ENCODE results near the gene SATB2. TPM values are rescaled to one million over a fixed set of nuclear protein-coding genes. Genes with fewer than 3 reads are reported as not detected.

SATB2 gene
- total RNA-seq, 2 experiments from 2014 or later, result 0.06 to 0.11 TPM

GRCh38 chr2:199455210-199455544, 2.6 kb downstream of the SATB2 start:
- Mint-ChIP-seq H3K36me3 (no peaks in the 10 kb centered on the region), H3K4me3 (no peak overlapping the region), H3K27ac (no peak overlapping the region), H3K27me3 (peaks cover 64% of the 10 kb centered on the region), H3K4me1 (peaks cover 18% of the 10 kb centered on the region), H3K9me3 (no peaks in the 10 kb centered on the region)
- POLR2A ChIA-PET, result no interaction called here
- DNase-seq (no peak), ATAC-seq (ENCODE audit: low read depth) (no peak)

- Mint-ChIP-seq H3K9me3 (no peaks in the 10 kb centered on the region), H3K36me3 (no peaks in the 10 kb centered on the region), H3K27me3 (peaks cover 62% of the 10 kb centered on the region), H3K4me3 (no peak overlapping the region), H3K4me1 (peaks cover 9% of the 10 kb centered on the region), H3K27ac (no peak overlapping the region)
- DNase-seq, result no peak
- ATAC-seq (ENCODE audit: low read depth), result no peak
- POLR2A ChIA-PET, result no interaction called here
Measured at GRCh38 chr2:199452991-199453379, 4.8 kb downstream of the SATB2 start.

GRCh38 chr2:199452260-199452990, 5.3 kb downstream of the SATB2 start:
- ATAC-seq (ENCODE audit: low read depth) (no peak), DNase-seq (no peak)
- Mint-ChIP-seq H3K4me3 (no peak overlapping the region), H3K27ac (no peak overlapping the region), H3K27me3 (peaks cover 57% of the 10 kb centered on the region), H3K9me3 (no peaks in the 10 kb centered on the region), H3K4me1 (peaks cover 8% of the 10 kb centered on the region), H3K36me3 (no peaks in the 10 kb centered on the region)
- POLR2A ChIA-PET, result no interaction called here

GRCh38 chr2:199449956-199450355, 7.8 kb downstream of the SATB2 start:
- POLR2A ChIA-PET, result no interaction called here
- ATAC-seq (ENCODE audit: low read depth) (no peak), DNase-seq (no peak)
- Mint-ChIP-seq H3K27me3 (peaks cover 44% of the 10 kb centered on the region), H3K9me3 (no peaks in the 10 kb centered on the region), H3K36me3 (no peaks in the 10 kb centered on the region), H3K4me3 (no peak overlapping the region), H3K4me1 (no peaks in the 10 kb centered on the region), H3K27ac (no peak overlapping the region)

GRCh38 chr2:199449455-199449854, 8.3 kb downstream of the SATB2 start:
- POLR2A ChIA-PET, result no interaction called here
- Mint-ChIP-seq H3K27ac (no peak overlapping the region), H3K27me3 (peaks cover 40% of the 10 kb centered on the region), H3K4me3 (no peak overlapping the region), H3K36me3 (no peaks in the 10 kb centered on the region), H3K9me3 (no peaks in the 10 kb centered on the region), H3K4me1 (no peaks in the 10 kb centered on the region)
- no peak for DNase-seq
- ATAC-seq (ENCODE audit: low read depth), result no peak

- no peak overlapping the region for H3K27ac Mint-ChIP-seq
- ATAC-seq (ENCODE audit: low read depth) (no peak), DNase-seq (no peak)
- no peak overlapping the region for H3K4me3 Mint-ChIP-seq
- no peaks in the 10 kb centered on the region for H3K36me3 Mint-ChIP-seq
- H3K27me3 Mint-ChIP-seq, result peaks cover 32% of the 10 kb centered on the region
- H3K9me3 Mint-ChIP-seq, result no peaks in the 10 kb centered on the region
- H3K4me1 Mint-ChIP-seq, result no peaks in the 10 kb centered on the region
- POLR2A ChIA-PET, result no interaction called here
Measured at GRCh38 chr2:199446996-199447576, 10.7 kb downstream of the SATB2 start.

- no peaks in the 10 kb centered on the region for H3K36me3 Mint-ChIP-seq
- no peak for DNase-seq
- ATAC-seq (ENCODE audit: low read depth), result no peak
- peaks cover 18% of the 10 kb centered on the region for H3K27me3 Mint-ChIP-seq
- POLR2A ChIA-PET, result no interaction called here
- no peaks in the 10 kb centered on the region for H3K9me3 Mint-ChIP-seq
- H3K27ac Mint-ChIP-seq, result no peak overlapping the region
- H3K4me1 Mint-ChIP-seq, result no peaks in the 10 kb centered on the region
- H3K4me3 Mint-ChIP-seq, result no peak overlapping the region
Measured at GRCh38 chr2:199444749-199445148, 13.0 kb downstream of the SATB2 start.

GRCh38 chr2:199443589-199444130, 14.1 kb downstream of the SATB2 start:
- no peak overlapping the region for H3K4me3 Mint-ChIP-seq
- POLR2A ChIA-PET, result no interaction called here
- ATAC-seq (ENCODE audit: low read depth) (no peak), DNase-seq (no peak)
- no peaks in the 10 kb centered on the region for H3K36me3 Mint-ChIP-seq
- H3K4me1 Mint-ChIP-seq, result no peaks in the 10 kb centered on the region
- no peak overlapping the region for H3K27ac Mint-ChIP-seq
- no peaks in the 10 kb centered on the region for H3K9me3 Mint-ChIP-seq
- peaks cover 19% of the 10 kb centered on the region for H3K27me3 Mint-ChIP-seq

- no peaks in the 10 kb centered on the region for H3K9me3 Mint-ChIP-seq
- no peak overlapping the region for H3K4me3 Mint-ChIP-seq
- no peaks in the 10 kb centered on the region for H3K36me3 Mint-ChIP-seq
- ATAC-seq (ENCODE audit: low read depth) (no peak), DNase-seq (no peak)
- no peak overlapping the region for H3K27ac Mint-ChIP-seq
- peaks cover 23% of the 10 kb centered on the region for H3K27me3 Mint-ChIP-seq
- H3K4me1 Mint-ChIP-seq, result no peaks in the 10 kb centered on the region
- POLR2A ChIA-PET, result no interaction called here
Measured at GRCh38 chr2:199442173-199442572, 15.6 kb downstream of the SATB2 start.

- Mint-ChIP-seq H3K4me3 (no peak overlapping the region), H3K27me3 (peaks cover 21% of the 10 kb centered on the region), H3K4me1 (no peaks in the 10 kb centered on the region), H3K36me3 (no peaks in the 10 kb centered on the region), H3K27ac (no peak overlapping the region), H3K9me3 (no peaks in the 10 kb centered on the region)
- ATAC-seq (ENCODE audit: low read depth), result no peak
- DNase-seq, result no peak
- POLR2A ChIA-PET, result no interaction called here
Measured at GRCh38 chr2:199441759-199442158, 16.0 kb downstream of the SATB2 start.

- DNase-seq, result no peak
- no peaks in the 10 kb centered on the region for H3K36me3 Mint-ChIP-seq
- ATAC-seq (ENCODE audit: low read depth), result no peak
- no peak overlapping the region for H3K4me3 Mint-ChIP-seq
- H3K27me3 Mint-ChIP-seq, result peaks cover 21% of the 10 kb centered on the region
- H3K27ac Mint-ChIP-seq, result no peak overlapping the region
- H3K9me3 Mint-ChIP-seq, result no peaks in the 10 kb centered on the region
- H3K4me1 Mint-ChIP-seq, result no peaks in the 10 kb centered on the region
- POLR2A ChIA-PET, result no interaction called here
Measured at GRCh38 chr2:199440118-199440517, 17.6 kb downstream of the SATB2 start.

- Mint-ChIP-seq H3K27ac (no peak overlapping the region), H3K4me1 (no peaks in the 10 kb centered on the region), H3K9me3 (no peaks in the 10 kb centered on the region), H3K27me3 (peaks cover 21% of the 10 kb centered on the region), H3K4me3 (no peak overlapping the region), H3K36me3 (no peaks in the 10 kb centered on the region)
- no peak for ATAC-seq (ENCODE audit: low read depth)
- POLR2A ChIA-PET, result no interaction called here
- no peak for DNase-seq
Measured at GRCh38 chr2:199439542-199439941, 18.2 kb downstream of the SATB2 start.

GRCh38 chr2:199439066-199439465, 18.7 kb downstream of the SATB2 start:
- Mint-ChIP-seq H3K27ac (no peak overlapping the region), H3K36me3 (no peaks in the 10 kb centered on the region), H3K4me1 (no peaks in the 10 kb centered on the region), H3K27me3 (peaks cover 19% of the 10 kb centered on the region), H3K4me3 (no peak overlapping the region), H3K9me3 (no peaks in the 10 kb centered on the region)
- POLR2A ChIA-PET, result no interaction called here
- ATAC-seq (ENCODE audit: low read depth), result no peak
- no peak for DNase-seq

- H3K9me3 Mint-ChIP-seq, result no peaks in the 10 kb centered on the region
- DNase-seq, result no peak
- H3K36me3 Mint-ChIP-seq, result no peaks in the 10 kb centered on the region
- no peak overlapping the region for H3K27ac Mint-ChIP-seq
- peaks cover 24% of the 10 kb centered on the region for H3K27me3 Mint-ChIP-seq
- POLR2A ChIA-PET, result no interaction called here
- no peak for ATAC-seq (ENCODE audit: low read depth)
- H3K4me3 Mint-ChIP-seq, result no peak overlapping the region
- no peaks in the 10 kb centered on the region for H3K4me1 Mint-ChIP-seq
Measured at GRCh38 chr2:199434555-199434954, 23.2 kb downstream of the SATB2 start.

All from activated naive CD8-positive, alpha-beta T cell treated with anti-CD3 and anti-CD28 coated beads, Interleukin-2, amount 10 ng/mL, durations not matched to agents 7 days and 5 days (primary cell).